Measurements from ENCODE around the gene ATXN3. TPM values are rescaled to one million over a fixed set of nuclear protein-coding genes. Genes with fewer than 3 reads are reported as not detected.

The ATXN3 gene
- polyA plus RNA-seq, 1 of the 3 experiments (the other 2 are of a cell fraction) = 10.2 TPM

GRCh38 chr14:92041203-92041602 is 65.2 kb downstream of the ATXN3 start:
- 70% methylated on average over 10 of the region's 10 CpGs for WGBS (ENCODE audit: low lambda C conversion rate)
- H3K4me3 ChIP-seq (ENCODE audit: low read depth in 2 of 2, low read length in 1 of 2) = peak overlapping the region; percentile 83 to 92
- ChIA-PET POLR2A (interaction anchor here (1.5 to 2.2 kb wide), 2 partner anchors 65 to 80 kb away, joined by 5 to 13 read pairs; partner anchors contain the start of genes ATXN3, CPSF2 and NDUFB1), CTCF (interaction anchor here (1.0 to 1.2 kb wide), 3 partner anchors 9 to 21 kb away, joined by 3 to 4 read pairs (median 3); no protein-coding TSS in a partner anchor)
- peaks cover 7 to 12% of the 10 kb centered on the region in 2 experiments; a peak in 3 of 4 replicates for H3K4me1 ChIP-seq (ENCODE audit: control insufficient read depth in 1 of 2, insufficient read depth in 2 of 2, low read depth in 1 of 2, low read length in 1 of 2)
- peak overlapping the region; percentile 94; the same call in 1 of the 2 replicates for H3K9ac ChIP-seq
- H3K27ac ChIP-seq (ENCODE audit: low read depth in 2 of 2, low read length in 1 of 2) = peak overlapping the region in 1 of 2 experiments; percentile 96; a peak in 2 of 4 replicates
- peaks cover 22% of the 10 kb centered on the region for H4K20me1 ChIP-seq (ENCODE audit: insufficient read depth)
- H2AFZ ChIP-seq (ENCODE audit: low read depth) = peak overlapping the region; percentile 80
- no peaks in the 10 kb centered on the region for H3K9me3 ChIP-seq
- TF ChIP-seq TCF12 (IDR thresholded peaks at IDR 0.05) (no peak), TAF1 (IDR thresholded peaks at IDR 0.05; ENCODE audit: borderline replicate concordance, low read depth, low read length) (no peak), NFIC (IDR thresholded peaks at IDR 0.05; ENCODE audit: borderline replicate concordance) (no peak), MAX (IDR thresholded peaks at IDR 0.05; ENCODE audit: low read depth) (no peak), MXI1 (IDR thresholded peaks at IDR 0.05; ENCODE audit: low read depth, low read length) (no peak), JUND (IDR thresholded peaks at IDR 0.05) (no peak), MEF2A (IDR thresholded peaks at IDR 0.05; ENCODE audit: borderline replicate concordance, low read depth) (no peak), PBX3 (IDR thresholded peaks at IDR 0.05) (no peak), ZBTB33 (IDR thresholded peaks at IDR 0.05; ENCODE audit: borderline replicate concordance, low read depth) (no peak), YY1 (IDR thresholded peaks at IDR 0.05; ENCODE audit: low read depth) (no peak), FOXJ3 (CRISPR knock-in tag; IDR thresholded peaks at IDR 0.05) (no peak), RAD21 (IDR thresholded peaks at IDR 0.05; ENCODE audit: low read length) (no peak), GATA2 (CRISPR knock-in tag; IDR thresholded peaks at IDR 0.05) (no peak), USF2 (IDR thresholded peaks at IDR 0.05; ENCODE audit: borderline replicate concordance, low read depth, low read length) (no peak), TEAD4 (IDR thresholded peaks at IDR 0.05; ENCODE audit: borderline replicate concordance, insufficient read depth) (no peak), POLR2AphosphoS5 (IDR thresholded peaks at IDR 0.05; ENCODE audit: low read depth, low read length) (no peak)
- peaks cover 8% of the 10 kb centered on the region for H3F3A ChIP-seq (replicated peaks; ENCODE audit: insufficient read depth)
- peaks cover 0 to 5% of the 10 kb centered on the region in 2 experiments for H3K36me3 ChIP-seq (replicated peaks in 1 of 2; ENCODE audit: control insufficient read depth in 1 of 2, insufficient read depth in 2 of 2, low read length in 1 of 2)
- H3K27me3 ChIP-seq (ENCODE audit: insufficient read depth) = no peaks in the 10 kb centered on the region
- peak overlapping the region; percentile 95 for H3K4me2 ChIP-seq
- no peaks in the 10 kb centered on the region for H3K9me2 ChIP-seq
- no peak for DNase-seq
- peaks cover 48% of the 10 kb centered on the region for H3K79me2 ChIP-seq (ENCODE audit: insufficient read depth)
